ENCODE results near the gene ARHGEF11. TPM values are rescaled to one million over a fixed set of nuclear protein-coding genes. Genes with fewer than 3 reads are reported as not detected.

ARHGEF11 gene
- total RNA-seq, 2 experiments from 2014 or later = 1.4 to 1.8 TPM

- H3K27me3 Mint-ChIP-seq = no peaks in the 10 kb centered on the region
- DNase-seq (no peak), ATAC-seq (no peak)
- intact Hi-C loops (cut with micrococcal nuclease) = no loop called here
- no peak overlapping the region for H3K4me3 Mint-ChIP-seq
- H3K9me3 Mint-ChIP-seq = no peaks in the 10 kb centered on the region
- no peak for TF ChIP-seq CTCF (IDR thresholded peaks at IDR 0.05)
- H3K27ac Mint-ChIP-seq = no peak overlapping the region
- ChIA-PET POLR2A (no interaction called here), CTCF (interaction anchor here (1.9 kb wide), 1 partner anchor 13 kb away, joined by 4 read pairs; no protein-coding TSS in a partner anchor)
- H3K4me1 Mint-ChIP-seq (ENCODE audit: low read depth) = peaks cover 9% of the 10 kb centered on the region
- no peaks in the 10 kb centered on the region for H3K36me3 Mint-ChIP-seq (ENCODE audit: low read depth)
Measured at GRCh38 chr1:156957634-156958033, 87.9 kb downstream of the ARHGEF11 start.

GRCh38 chr1:156956333-156956732, 89.2 kb downstream of the ARHGEF11 start:
- ATAC-seq = no peak
- H3K4me3 Mint-ChIP-seq = no peak overlapping the region
- intact Hi-C loops (cut with micrococcal nuclease) = no loop called here
- TF ChIP-seq CTCF (IDR thresholded peaks at IDR 0.05) = no peak
- no peaks in the 10 kb centered on the region for H3K4me1 Mint-ChIP-seq (ENCODE audit: low read depth)
- no peaks in the 10 kb centered on the region for H3K36me3 Mint-ChIP-seq (ENCODE audit: low read depth)
- no peaks in the 10 kb centered on the region for H3K27me3 Mint-ChIP-seq
- DNase-seq = no peak
- POLR2A ChIA-PET = interaction anchor here (0.6 kb wide), 1 partner anchor 160 kb away, joined by 3 read pairs; no protein-coding TSS in a partner anchor
- H3K9me3 Mint-ChIP-seq = no peaks in the 10 kb centered on the region
- no peak overlapping the region for H3K27ac Mint-ChIP-seq
- CTCF ChIA-PET = interaction anchor here (1.0 to 1.1 kb wide), 2 partner anchors 28 to 267 kb away, joined by 3 read pairs; no protein-coding TSS in a partner anchor

- Mint-ChIP-seq H3K27ac (no peak overlapping the region), H3K36me3 (ENCODE audit: low read depth) (no peaks in the 10 kb centered on the region), H3K9me3 (no peaks in the 10 kb centered on the region), H3K4me3 (no peak overlapping the region), H3K27me3 (no peaks in the 10 kb centered on the region), H3K4me1 (ENCODE audit: low read depth) (no peaks in the 10 kb centered on the region)
- ATAC-seq (no peak), DNase-seq (no peak)
- ChIA-PET CTCF (no interaction called here), POLR2A (no interaction called here)
- no peak for TF ChIP-seq CTCF (IDR thresholded peaks at IDR 0.05)
- intact Hi-C loops (cut with micrococcal nuclease) = no loop called here
Measured at GRCh38 chr1:156953571-156953970, 92.0 kb downstream of the ARHGEF11 start.

- no peak overlapping the region for H3K27ac Mint-ChIP-seq
- no peaks in the 10 kb centered on the region for H3K4me1 Mint-ChIP-seq (ENCODE audit: low read depth)
- ChIA-PET POLR2A (interaction anchor here (3.0 kb wide), 1 partner anchor 8 kb away, joined by 12 read pairs; no protein-coding TSS in a partner anchor), CTCF (no interaction called here)
- DNase-seq = no peak
- no peaks in the 10 kb centered on the region for H3K9me3 Mint-ChIP-seq
- intact Hi-C loops (cut with micrococcal nuclease) = no loop called here
- no peak for ATAC-seq
- no peaks in the 10 kb centered on the region for H3K36me3 Mint-ChIP-seq (ENCODE audit: low read depth)
- no peak overlapping the region for H3K4me3 Mint-ChIP-seq
- H3K27me3 Mint-ChIP-seq = no peaks in the 10 kb centered on the region
- TF ChIP-seq CTCF (IDR thresholded peaks at IDR 0.05) = no peak
Measured at GRCh38 chr1:156951371-156951770, 94.2 kb downstream of the ARHGEF11 start.

- ChIA-PET POLR2A (interaction anchor here (3.0 kb wide), 1 partner anchor 11 kb away, joined by 12 read pairs; no protein-coding TSS in a partner anchor), CTCF (interaction anchor here (0.6 to 2.7 kb wide), 7 partner anchors 11 to 289 kb away, joined by 3 to 10 read pairs (median 3); no protein-coding TSS in a partner anchor)
- no peak overlapping the region for H3K4me3 Mint-ChIP-seq
- DNase-seq (no peak), ATAC-seq (no peak)
- H3K9me3 Mint-ChIP-seq = no peaks in the 10 kb centered on the region
- H3K27me3 Mint-ChIP-seq = no peaks in the 10 kb centered on the region
- H3K36me3 Mint-ChIP-seq (ENCODE audit: low read depth) = no peaks in the 10 kb centered on the region
- intact Hi-C loops (cut with micrococcal nuclease) = no loop called here
- no peaks in the 10 kb centered on the region for H3K4me1 Mint-ChIP-seq (ENCODE audit: low read depth)
- H3K27ac Mint-ChIP-seq = no peak overlapping the region
- no peak for TF ChIP-seq CTCF (IDR thresholded peaks at IDR 0.05)
Measured at GRCh38 chr1:156949127-156949526, 96.4 kb downstream of the ARHGEF11 start.

Measured in activated CD8-positive, alpha-beta T cell treated with anti-CD3 and anti-CD28 coated beads for 36 hours (primary cell).